Measurements from ENCODE around the gene UPK1A.

The UPK1A gene

DNA sequence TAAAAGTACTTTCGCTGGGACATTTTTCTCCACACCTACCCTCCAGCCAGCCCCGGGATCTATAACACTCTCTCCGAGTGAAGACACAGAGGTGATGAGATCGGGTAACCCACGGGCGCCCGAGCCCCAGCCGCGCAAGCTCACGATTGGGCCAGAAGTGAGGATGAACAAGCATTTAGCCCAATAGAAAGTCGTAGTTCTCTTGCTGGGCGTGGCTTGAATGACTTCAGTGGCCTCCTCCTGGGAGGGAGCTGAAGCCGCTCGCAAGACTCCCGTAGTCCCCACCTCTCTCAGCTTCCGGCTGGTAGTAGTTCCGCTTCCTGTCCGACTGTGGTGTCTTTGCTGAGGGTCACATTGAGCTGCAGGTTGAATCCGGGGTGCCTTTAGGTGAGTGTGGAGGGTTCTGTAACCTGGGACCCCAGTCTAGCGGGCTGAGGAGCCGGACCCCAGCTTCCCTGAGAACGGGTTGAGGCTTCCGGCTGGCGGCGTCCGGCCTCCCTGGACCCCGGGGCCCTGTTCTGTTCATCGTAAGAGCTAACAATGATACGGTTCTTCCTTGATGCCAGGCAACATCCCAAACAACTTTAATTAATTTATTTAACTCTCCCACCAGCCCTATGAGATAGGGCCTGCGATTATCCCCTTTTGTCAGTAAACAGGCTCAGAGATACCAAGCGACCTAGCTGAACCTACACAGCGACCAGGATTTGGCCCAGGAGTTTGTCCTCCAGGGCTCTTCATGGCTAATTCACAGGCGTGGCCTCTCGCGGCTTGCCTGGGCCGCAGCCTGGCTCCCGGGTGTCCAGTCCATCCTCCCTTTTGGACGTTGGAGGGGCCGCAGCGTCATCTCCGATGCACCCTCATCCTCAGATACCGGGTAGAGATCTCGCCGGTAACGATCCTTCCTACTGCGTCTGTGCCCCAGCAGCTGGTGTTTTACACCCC, 18.0 kb upstream of the UPK1A start, which contains the start of gene COX6B1:
TSS of gene COX6B1 (plus strand) at position 307 of the 945 bp plus-strand sequence. CDS start 2,921 bp downstream, outside the sequence.
- TF ChIP-seq ZBTB7A (IDR thresholded peaks at IDR 0.05; ENCODE audit: low read depth) (no peak), TAF1 (IDR thresholded peaks at IDR 0.05; ENCODE audit: low read depth) (peak; percentile 71), RAD21 (IDR thresholded peaks at IDR 0.05; ENCODE audit: low read depth) (no peak), CREB1 (IDR thresholded peaks at IDR 0.05; ENCODE audit: low read depth) (peak; percentile 38; the same call in 1 of the 2 replicates), EP300 (IDR thresholded peaks at IDR 0.05; ENCODE audit: borderline replicate concordance) (no peak), MAX (IDR thresholded peaks at IDR 0.05) (peak; percentile 41; the same call in 1 of the 2 replicates)
- TF ChIP-seq, protein P1, sequence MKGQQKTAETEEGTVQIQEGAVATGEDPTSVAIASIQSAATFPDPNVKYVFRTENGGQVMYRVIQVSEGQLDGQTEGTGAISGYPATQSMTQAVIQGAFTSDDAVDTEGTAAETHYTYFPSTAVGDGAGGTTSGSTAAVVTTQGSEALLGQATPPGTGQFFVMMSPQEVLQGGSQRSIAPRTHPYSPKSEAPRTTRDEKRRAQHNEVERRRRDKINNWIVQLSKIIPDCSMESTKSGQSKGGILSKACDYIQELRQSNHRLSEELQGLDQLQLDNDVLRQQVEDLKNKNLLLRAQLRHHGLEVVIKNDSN (IDR thresholded peaks at IDR 0.05): no peak

- TF ChIP-seq EP300 (IDR thresholded peaks at IDR 0.05; ENCODE audit: borderline replicate concordance) (no peak), FOXM1 (IDR thresholded peaks at IDR 0.05; ENCODE audit: borderline replicate concordance, low read depth) (no peak), EGR1 (IDR thresholded peaks at IDR 0.05) (no peak), CEBPB (IDR thresholded peaks at IDR 0.05) (no peak), TAF1 (IDR thresholded peaks at IDR 0.05; ENCODE audit: low read depth) (no peak), ZBTB7A (IDR thresholded peaks at IDR 0.05; ENCODE audit: low read depth) (no peak), CREB1 (IDR thresholded peaks at IDR 0.05; ENCODE audit: low read depth) (no peak), NFIC (IDR thresholded peaks at IDR 0.05) (no peak)
- TF ChIP-seq, protein P1 (IDR thresholded peaks at IDR 0.05): no peak
These were observed 15.7 kb upstream of the UPK1A start for GRCh38 chr19:35650581-35650980.

GRCh38 chr19:35655600-35655999, 10.7 kb upstream of the UPK1A start:
- TF ChIP-seq TCF12 (IDR thresholded peaks at IDR 0.05; ENCODE audit: low read depth) (no peak), RAD21 (IDR thresholded peaks at IDR 0.05; ENCODE audit: low read depth) (no peak), TAF1 (IDR thresholded peaks at IDR 0.05; ENCODE audit: low read depth) (no peak), TEAD4 (IDR thresholded peaks at IDR 0.05) (no peak), ZBTB7A (IDR thresholded peaks at IDR 0.05; ENCODE audit: low read depth) (no peak), NFIC (IDR thresholded peaks at IDR 0.05) (no peak), EGR1 (IDR thresholded peaks at IDR 0.05) (no peak), CEBPB (IDR thresholded peaks at IDR 0.05) (no peak), CREB1 (IDR thresholded peaks at IDR 0.05; ENCODE audit: low read depth) (no peak), EP300 (IDR thresholded peaks at IDR 0.05; ENCODE audit: borderline replicate concordance) (no peak), MAX (IDR thresholded peaks at IDR 0.05) (no peak)
- TF ChIP-seq, protein P1 (IDR thresholded peaks at IDR 0.05): no peak

GRCh38 chr19:35656700-35657099, 9.6 kb upstream of the UPK1A start:
- TF ChIP-seq, protein P1 (IDR thresholded peaks at IDR 0.05): no peak
- TF ChIP-seq TCF12 (IDR thresholded peaks at IDR 0.05; ENCODE audit: low read depth) (no peak), CREB1 (IDR thresholded peaks at IDR 0.05; ENCODE audit: low read depth) (no peak), FOXM1 (IDR thresholded peaks at IDR 0.05; ENCODE audit: borderline replicate concordance, low read depth) (no peak), RAD21 (IDR thresholded peaks at IDR 0.05; ENCODE audit: low read depth) (no peak), TEAD4 (IDR thresholded peaks at IDR 0.05) (no peak), EP300 (IDR thresholded peaks at IDR 0.05; ENCODE audit: borderline replicate concordance) (no peak), MAX (IDR thresholded peaks at IDR 0.05) (no peak), TAF1 (IDR thresholded peaks at IDR 0.05; ENCODE audit: low read depth) (no peak), YY1 (IDR thresholded peaks at IDR 0.05; ENCODE audit: low read depth) (no peak), NFIC (IDR thresholded peaks at IDR 0.05) (no peak)

- TF ChIP-seq ZBTB7A (IDR thresholded peaks at IDR 0.05; ENCODE audit: low read depth) (no peak), YY1 (IDR thresholded peaks at IDR 0.05; ENCODE audit: low read depth) (no peak), NFIC (IDR thresholded peaks at IDR 0.05) (no peak), MAX (IDR thresholded peaks at IDR 0.05) (no peak), RAD21 (IDR thresholded peaks at IDR 0.05; ENCODE audit: low read depth) (no peak), TEAD4 (IDR thresholded peaks at IDR 0.05) (no peak), EP300 (IDR thresholded peaks at IDR 0.05; ENCODE audit: borderline replicate concordance) (no peak), TAF1 (IDR thresholded peaks at IDR 0.05; ENCODE audit: low read depth) (no peak), EGR1 (IDR thresholded peaks at IDR 0.05) (no peak), TCF12 (IDR thresholded peaks at IDR 0.05; ENCODE audit: low read depth) (no peak), CEBPB (IDR thresholded peaks at IDR 0.05) (no peak), FOXM1 (IDR thresholded peaks at IDR 0.05; ENCODE audit: borderline replicate concordance, low read depth) (no peak), CREB1 (IDR thresholded peaks at IDR 0.05; ENCODE audit: low read depth) (no peak)
- TF ChIP-seq, protein P1 (IDR thresholded peaks at IDR 0.05): no peak
- TF ChIP-seq, protein P2, sequence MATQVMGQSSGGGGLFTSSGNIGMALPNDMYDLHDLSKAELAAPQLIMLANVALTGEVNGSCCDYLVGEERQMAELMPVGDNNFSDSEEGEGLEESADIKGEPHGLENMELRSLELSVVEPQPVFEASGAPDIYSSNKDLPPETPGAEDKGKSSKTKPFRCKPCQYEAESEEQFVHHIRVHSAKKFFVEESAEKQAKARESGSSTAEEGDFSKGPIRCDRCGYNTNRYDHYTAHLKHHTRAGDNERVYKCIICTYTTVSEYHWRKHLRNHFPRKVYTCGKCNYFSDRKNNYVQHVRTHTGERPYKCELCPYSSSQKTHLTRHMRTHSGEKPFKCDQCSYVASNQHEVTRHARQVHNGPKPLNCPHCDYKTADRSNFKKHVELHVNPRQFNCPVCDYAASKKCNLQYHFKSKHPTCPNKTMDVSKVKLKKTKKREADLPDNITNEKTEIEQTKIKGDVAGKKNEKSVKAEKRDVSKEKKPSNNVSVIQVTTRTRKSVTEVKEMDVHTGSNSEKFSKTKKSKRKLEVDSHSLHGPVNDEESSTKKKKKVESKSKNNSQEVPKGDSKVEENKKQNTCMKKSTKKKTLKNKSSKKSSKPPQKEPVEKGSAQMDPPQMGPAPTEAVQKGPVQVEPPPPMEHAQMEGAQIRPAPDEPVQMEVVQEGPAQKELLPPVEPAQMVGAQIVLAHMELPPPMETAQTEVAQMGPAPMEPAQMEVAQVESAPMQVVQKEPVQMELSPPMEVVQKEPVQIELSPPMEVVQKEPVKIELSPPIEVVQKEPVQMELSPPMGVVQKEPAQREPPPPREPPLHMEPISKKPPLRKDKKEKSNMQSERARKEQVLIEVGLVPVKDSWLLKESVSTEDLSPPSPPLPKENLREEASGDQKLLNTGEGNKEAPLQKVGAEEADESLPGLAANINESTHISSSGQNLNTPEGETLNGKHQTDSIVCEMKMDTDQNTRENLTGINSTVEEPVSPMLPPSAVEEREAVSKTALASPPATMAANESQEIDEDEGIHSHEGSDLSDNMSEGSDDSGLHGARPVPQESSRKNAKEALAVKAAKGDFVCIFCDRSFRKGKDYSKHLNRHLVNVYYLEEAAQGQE (IDR thresholded peaks at IDR 0.05; ENCODE audit: low read depth): no peak
These were observed 8.2 kb upstream of the UPK1A start for GRCh38 chr19:35657904-35658700.

Measured in Ishikawa (cell line).